Mesenteric fat pad (tissue), 1 donor: ENCODE data around the gene NOX5. TPM values are rescaled to one million over a fixed set of nuclear protein-coding genes. Genes with fewer than 3 reads are reported as not detected.
A peak's percentile ranks its signal among the peaks of the same experiment; 100 is the strongest.

Experiments
- DNase-seq: peaks from one replicate; pipeline ENCODE4 v3.0.0-alpha.2; 2020; ENCODE audit warnings: low spot score
- total RNA-seq: library from RNA; stranded (reverse); fragmentation: NEBNext Ultra II Directional; extraction: Animal tissue kit (Norgen Biotek cat#: 25700); gene quantifications from one replicate; pipeline ENCODE4 v1.2.1, GENCODE V29; 2021
- donor health status: DM: yes; HTN: yes; CAD: no.

The NOX5 gene
- total RNA-seq, 1 donor from 2014 or later, result 0.19 TPM

- DNase-seq, result no peak
These were observed 82.1 kb downstream of the NOX5 start for GRCh38 chr15:69096626-69097025.

GRCh38 chr15:69098771-69099170 is 84.3 kb downstream of the NOX5 start:
- peak; percentile 8 for DNase-seq

GRCh38 chr15:69099941-69100340 is 85.4 kb downstream of the NOX5 start:
- DNase-seq, result peak; percentile 14

- DNase-seq, result no peak
These were observed 86.3 kb downstream of the NOX5 start for GRCh38 chr15:69100821-69101220.

GRCh38 chr15:69104050-69104750 is 89.7 kb downstream of the NOX5 start:
- DNase-seq, result peak; percentile 43

GRCh38 chr15:69105451-69105985 is 91.0 kb downstream of the NOX5 start:
- peak; percentile 5 for DNase-seq

- no peak for DNase-seq
These were observed 92.6 kb downstream of the NOX5 start for GRCh38 chr15:69107025-69107620.

Other genes with a start within 250 kb of the NOX5 start
- gene ANP32A, start 193.8 kb upstream of the NOX5 start, total RNA-seq, result 92.6 TPM
- 1.3 TPM for gene SPESP1, start 84.2 kb upstream of the NOX5 start, total RNA-seq
- 14.3 TPM for gene GLCE, start 145.9 kb downstream of the NOX5 start, total RNA-seq